Natural killer cell (primary cell): ENCODE results near the gene PRRT1B. TPM values are rescaled to one million over a fixed set of nuclear protein-coding genes. Genes with fewer than 3 reads are reported as not detected.

Source experiments
- ATAC-seq, 3 donors: fragments of 150-1000 bp in 2 of 3; fragments of 200-7000 bp in 1 of 3; cut with Tn5 transposase; 1 replicate in 1 of 3; 2 replicates in 2 of 3; pipeline ENCODE4 v1.10.0; 2021; ENCODE audit warnings: mild to moderate bottlenecking in 2 of 3, moderate library complexity in 2 of 3
- DNase-seq, 2 donors: peaks; one replicate each; pipeline versions ENCODE4 v3.0.0 to v3.0.0-alpha.2; 2013 to 2021; ENCODE audit warnings: mixed read lengths in 1 of 2
- H3K27ac ChIP-seq: one replicate; pipeline ENCODE4 v1.5.1; 2013; ENCODE audit warnings: mild to moderate bottlenecking, low read length
- H3K27me3 ChIP-seq: one replicate; pipeline ENCODE4 v1.6.1; 2013; ENCODE audit warnings: low read length; ENCODE audit not compliant: control insufficient read depth, insufficient read depth
- H3K36me3 ChIP-seq: one replicate; pipeline ENCODE4 v1.6.1; 2013; ENCODE audit warnings: low read length; ENCODE audit not compliant: control insufficient read depth, insufficient read depth
- H3K4me1 ChIP-seq: one replicate; pipeline ENCODE4 v1.6.1; 2013; ENCODE audit warnings: low read length; ENCODE audit not compliant: control insufficient read depth, insufficient read depth
- H3K4me3 ChIP-seq: one replicate; pipeline ENCODE4 v1.5.1; 2013; ENCODE audit warnings: low read length
- H3K9me3 ChIP-seq: one replicate; pipeline ENCODE4 v1.6.1; 2013; ENCODE audit warnings: low read length; ENCODE audit not compliant: control insufficient read depth, insufficient read depth
- H3K27ac Mint-ChIP-seq, 2 donors: one replicate each; pipeline ENCODE4 v1.8.0; 2022; ENCODE audit warnings: mild to moderate bottlenecking in 2 of 2, mixed read lengths in 2 of 2, moderate library complexity in 1 of 2
- H3K27me3 Mint-ChIP-seq, 2 donors: one replicate each; pipeline ENCODE4 v1.8.0; 2022; ENCODE audit warnings: low read depth in 2 of 2, mixed read lengths in 2 of 2
- H3K36me3 Mint-ChIP-seq: one replicate; pipeline ENCODE4 v1.8.0; 2022; ENCODE audit warnings: mixed read lengths
- H3K4me1 Mint-ChIP-seq, 2 donors: one replicate each; pipeline ENCODE4 v1.8.0; 2022; ENCODE audit warnings: mixed read lengths in 2 of 2
- H3K4me3 Mint-ChIP-seq: one replicate; pipeline ENCODE4 v1.8.0; 2022; ENCODE audit warnings: mild to moderate bottlenecking, moderate library complexity, mixed read lengths
- H3K9me3 Mint-ChIP-seq, 2 donors: one replicate each; pipeline ENCODE4 v1.8.0; 2022; ENCODE audit warnings: mixed read lengths in 2 of 2
- WGBS: methylation state at CpG from one replicate; pipeline ENCODE4 v1.1.7; 2013; ENCODE audit warnings: missing lambda C conversion rate; ENCODE audit not compliant: insufficient coverage; 5-methylcytosine and 5-hydroxymethylcytosine counted together
- intact Hi-C: fragments of 100-400 bp; cut with micrococcal nuclease; formaldehyde crosslinking; loops from one replicate; pipeline ENCODE4 v1.14.2; 2022
- total RNA-seq, 4 donors: library from RNA; stranded (reverse); fragments of 120-200 nt in 1 of 4; gene quantifications; one replicate each; pipeline versions ENCODE4 v1.2.3 to v1.2.4, GENCODE V29; 2013 to 2022
- TF ChIP-seq, protein P1 (sequence below): fragments of 200-600 bp; IDR thresholded peaks from one replicate; pipeline ENCODE4 v1.8.0; 2022; ENCODE audit warnings: antibody characterized with exemption

PRRT1B gene
- total RNA-seq, 3 donors from 2014 or later (not counting 1 experiment from before 2014, with no cell fraction given) = not detected

DNA sequence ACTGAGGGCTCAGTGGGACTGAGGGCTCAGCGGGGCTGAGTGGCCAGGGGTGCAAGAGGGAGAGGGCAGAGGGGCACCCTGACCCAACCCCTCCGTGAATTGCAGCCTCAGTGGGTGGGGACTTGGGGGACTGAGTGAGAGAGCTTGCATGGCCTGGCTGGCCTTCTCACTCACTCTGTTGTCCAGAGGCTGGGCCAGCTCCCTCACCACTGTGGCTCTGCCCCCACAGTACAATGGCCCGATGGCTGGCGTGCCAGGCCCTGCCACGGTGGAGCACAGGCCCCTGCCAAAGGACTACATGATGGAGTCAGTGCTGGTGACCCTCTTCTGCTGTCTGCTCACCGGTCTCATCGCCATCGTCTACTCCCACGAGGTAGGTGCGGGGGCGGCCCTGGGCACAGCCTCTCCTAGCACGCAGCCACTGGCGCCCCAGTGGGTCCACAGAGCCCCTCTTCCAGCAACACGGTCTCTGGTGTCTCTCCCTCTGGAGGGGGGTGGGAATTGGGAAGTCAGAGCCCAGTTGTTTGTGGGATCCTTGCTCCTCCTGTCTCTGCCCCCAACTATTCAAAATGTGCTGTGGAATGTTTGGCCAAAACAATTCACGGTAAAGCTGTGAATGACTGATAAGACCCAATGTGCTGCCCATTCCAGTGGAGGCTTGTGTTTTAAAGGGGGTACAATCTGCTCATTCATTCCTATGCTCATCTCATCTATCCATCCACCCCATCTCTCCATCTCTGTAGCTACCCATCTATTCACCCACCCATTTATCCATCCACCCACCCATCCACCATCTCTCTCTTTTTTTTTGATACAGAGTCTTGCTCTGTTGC lies 10.7 kb downstream of the PRRT1B start:
- WGBS = 91% methylated on average over 15 of the region's 15 CpGs
- no peaks in the 10 kb centered on the region for H3K4me1 Mint-ChIP-seq
- intact Hi-C loops = no loop called here
- peaks cover 4% of the 10 kb centered on the region for H3K4me1 ChIP-seq
- no peak overlapping the region for H3K27ac Mint-ChIP-seq
- no peaks in the 10 kb centered on the region for H3K36me3 Mint-ChIP-seq
- DNase-seq = no peak
- no peak overlapping the region for H3K4me3 Mint-ChIP-seq
- TF ChIP-seq, protein P1, sequence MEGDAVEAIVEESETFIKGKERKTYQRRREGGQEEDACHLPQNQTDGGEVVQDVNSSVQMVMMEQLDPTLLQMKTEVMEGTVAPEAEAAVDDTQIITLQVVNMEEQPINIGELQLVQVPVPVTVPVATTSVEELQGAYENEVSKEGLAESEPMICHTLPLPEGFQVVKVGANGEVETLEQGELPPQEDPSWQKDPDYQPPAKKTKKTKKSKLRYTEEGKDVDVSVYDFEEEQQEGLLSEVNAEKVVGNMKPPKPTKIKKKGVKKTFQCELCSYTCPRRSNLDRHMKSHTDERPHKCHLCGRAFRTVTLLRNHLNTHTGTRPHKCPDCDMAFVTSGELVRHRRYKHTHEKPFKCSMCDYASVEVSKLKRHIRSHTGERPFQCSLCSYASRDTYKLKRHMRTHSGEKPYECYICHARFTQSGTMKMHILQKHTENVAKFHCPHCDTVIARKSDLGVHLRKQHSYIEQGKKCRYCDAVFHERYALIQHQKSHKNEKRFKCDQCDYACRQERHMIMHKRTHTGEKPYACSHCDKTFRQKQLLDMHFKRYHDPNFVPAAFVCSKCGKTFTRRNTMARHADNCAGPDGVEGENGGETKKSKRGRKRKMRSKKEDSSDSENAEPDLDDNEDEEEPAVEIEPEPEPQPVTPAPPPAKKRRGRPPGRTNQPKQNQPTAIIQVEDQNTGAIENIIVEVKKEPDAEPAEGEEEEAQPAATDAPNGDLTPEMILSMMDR = no peak
- H3K27me3 ChIP-seq = peaks cover 21% of the 10 kb centered on the region
- no peaks in the 10 kb centered on the region for H3K9me3 Mint-ChIP-seq
- H3K36me3 ChIP-seq = no peaks in the 10 kb centered on the region
- ATAC-seq = no peak
- H3K9me3 ChIP-seq = no peaks in the 10 kb centered on the region
- H3K27me3 Mint-ChIP-seq = peaks cover 6 to 29% of the 10 kb centered on the region in 2 donors
- no peak overlapping the region for H3K27ac ChIP-seq
- no peak overlapping the region for H3K4me3 ChIP-seq

DNA sequence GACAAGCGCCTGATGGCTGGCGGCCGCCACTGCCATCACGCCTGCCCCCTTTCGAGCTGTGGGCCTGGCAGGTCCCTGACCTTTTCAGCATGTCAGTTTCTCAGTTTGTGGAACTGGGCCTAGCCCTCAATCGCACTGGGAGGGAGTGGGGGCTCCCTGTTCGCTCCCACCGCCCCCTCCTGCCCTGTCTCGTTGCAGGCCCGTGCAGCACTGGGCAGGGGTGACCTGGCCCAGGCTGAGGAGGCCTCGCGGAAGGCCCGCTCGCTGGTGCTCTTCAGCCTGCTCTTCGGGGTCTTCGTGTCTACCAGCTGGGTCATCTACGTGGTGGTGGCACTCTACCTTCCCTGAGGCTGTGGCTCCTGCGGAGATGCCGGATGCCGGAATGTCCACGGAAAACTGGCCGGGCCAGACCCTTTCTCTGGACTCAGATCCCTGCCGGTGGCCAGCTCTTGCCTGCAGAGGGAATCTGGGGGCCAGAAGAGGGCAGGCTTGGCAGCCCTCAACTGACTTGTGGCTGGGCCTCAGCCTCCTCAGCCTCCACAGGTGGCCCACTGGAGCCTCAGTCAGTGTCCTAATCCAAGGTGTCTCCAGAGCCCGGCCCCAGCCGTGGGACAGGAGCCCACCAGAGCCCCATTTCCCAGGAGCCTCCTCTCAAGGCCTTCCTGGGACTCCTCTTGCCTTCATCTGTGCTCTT lies 12.7 kb downstream of the PRRT1B start:
- Mint-ChIP-seq H3K27me3 (peaks cover 0 to 24% of the 10 kb centered on the region in 2 donors), H3K27ac (no peak overlapping the region), H3K4me3 (no peak overlapping the region), H3K9me3 (no peaks in the 10 kb centered on the region), H3K36me3 (no peaks in the 10 kb centered on the region), H3K4me1 (no peaks in the 10 kb centered on the region)
- no peak overlapping the region for H3K27ac ChIP-seq
- H3K4me3 ChIP-seq = no peak overlapping the region
- H3K27me3 ChIP-seq = peaks cover 21% of the 10 kb centered on the region
- TF ChIP-seq, protein P1 = no peak
- no peak for DNase-seq
- WGBS = 96% methylated on average over 25 of the region's 25 CpGs
- no peaks in the 10 kb centered on the region for H3K36me3 ChIP-seq
- no peaks in the 10 kb centered on the region for H3K9me3 ChIP-seq
- intact Hi-C loops = no loop called here
- ATAC-seq = no peak
- peaks cover 4% of the 10 kb centered on the region for H3K4me1 ChIP-seq

DNA sequence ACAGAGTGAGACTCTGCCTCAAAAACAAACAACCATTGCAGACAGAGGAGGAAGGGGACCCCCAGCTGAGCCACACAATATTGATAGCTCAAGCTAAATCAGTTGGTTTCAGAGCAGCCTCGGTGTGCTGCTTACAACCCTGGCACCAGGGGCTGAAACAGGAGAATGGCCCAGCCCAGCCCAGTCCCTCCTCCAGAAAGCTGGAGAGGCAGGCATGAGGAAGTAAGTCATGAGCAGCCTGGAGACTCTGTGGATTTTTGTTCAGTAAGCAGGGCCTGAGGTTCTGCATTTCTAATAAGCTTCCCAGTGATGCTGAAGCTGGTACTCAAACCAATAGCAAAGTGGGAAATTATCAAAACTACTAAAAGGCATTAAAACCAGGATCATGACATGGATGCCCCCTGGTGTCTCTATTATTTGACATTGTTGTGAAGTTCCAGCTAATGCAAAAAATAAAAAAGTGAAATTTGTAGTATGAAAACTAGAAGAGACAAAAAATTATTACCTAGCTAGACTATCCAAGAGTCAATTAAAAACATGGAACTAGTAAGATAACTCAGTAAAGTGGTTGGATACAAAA lies 14.2 kb downstream of the PRRT1B start:
- H3K27me3 ChIP-seq = peaks cover 10% of the 10 kb centered on the region
- no peaks in the 10 kb centered on the region for H3K36me3 Mint-ChIP-seq
- ATAC-seq (no peak), DNase-seq (peak in 1 of 2 donors; percentile 36)
- H3K4me1 Mint-ChIP-seq = no peaks in the 10 kb centered on the region
- intact Hi-C loops = no loop called here
- H3K9me3 Mint-ChIP-seq = no peaks in the 10 kb centered on the region
- no peak overlapping the region for H3K27ac ChIP-seq
- 90% methylated on average over 1 of the region's 1 CpG for WGBS
- H3K4me3 ChIP-seq = no peak overlapping the region
- H3K9me3 ChIP-seq = no peaks in the 10 kb centered on the region
- no peaks in the 10 kb centered on the region for H3K36me3 ChIP-seq
- no peak overlapping the region for H3K27ac Mint-ChIP-seq
- peaks cover 4% of the 10 kb centered on the region for H3K4me1 ChIP-seq
- TF ChIP-seq, protein P1 = no peak
- no peak overlapping the region for H3K4me3 Mint-ChIP-seq
- peaks cover 0 to 17% of the 10 kb centered on the region in 2 donors for H3K27me3 Mint-ChIP-seq
